ENCODE data around the gene ZNF827.

DNA sequence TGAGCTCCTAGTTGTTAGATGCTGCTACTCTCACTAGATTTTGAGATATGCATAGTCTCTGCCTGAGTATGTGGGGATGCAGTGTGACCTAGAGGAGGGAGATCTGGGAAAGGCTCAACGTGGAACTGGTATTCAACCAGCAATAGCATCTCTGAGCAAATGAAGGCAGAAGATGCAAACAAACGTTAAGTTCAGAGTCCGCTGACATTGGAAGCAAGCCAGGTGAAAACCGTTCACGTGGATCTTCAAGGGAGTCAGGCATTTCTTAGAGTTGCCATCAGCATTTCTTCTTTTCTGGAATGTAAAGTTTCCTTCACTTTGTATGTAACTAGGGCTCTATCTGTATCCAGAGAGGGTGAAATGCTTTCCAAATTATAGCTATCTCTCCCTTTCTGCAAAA, 198.8 kb downstream of the ZNF827 start:
- TF ChIP-seq, protein P1, sequence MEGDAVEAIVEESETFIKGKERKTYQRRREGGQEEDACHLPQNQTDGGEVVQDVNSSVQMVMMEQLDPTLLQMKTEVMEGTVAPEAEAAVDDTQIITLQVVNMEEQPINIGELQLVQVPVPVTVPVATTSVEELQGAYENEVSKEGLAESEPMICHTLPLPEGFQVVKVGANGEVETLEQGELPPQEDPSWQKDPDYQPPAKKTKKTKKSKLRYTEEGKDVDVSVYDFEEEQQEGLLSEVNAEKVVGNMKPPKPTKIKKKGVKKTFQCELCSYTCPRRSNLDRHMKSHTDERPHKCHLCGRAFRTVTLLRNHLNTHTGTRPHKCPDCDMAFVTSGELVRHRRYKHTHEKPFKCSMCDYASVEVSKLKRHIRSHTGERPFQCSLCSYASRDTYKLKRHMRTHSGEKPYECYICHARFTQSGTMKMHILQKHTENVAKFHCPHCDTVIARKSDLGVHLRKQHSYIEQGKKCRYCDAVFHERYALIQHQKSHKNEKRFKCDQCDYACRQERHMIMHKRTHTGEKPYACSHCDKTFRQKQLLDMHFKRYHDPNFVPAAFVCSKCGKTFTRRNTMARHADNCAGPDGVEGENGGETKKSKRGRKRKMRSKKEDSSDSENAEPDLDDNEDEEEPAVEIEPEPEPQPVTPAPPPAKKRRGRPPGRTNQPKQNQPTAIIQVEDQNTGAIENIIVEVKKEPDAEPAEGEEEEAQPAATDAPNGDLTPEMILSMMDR (optimal IDR thresholded peaks at IDR 0.05 in 1 of 3, IDR thresholded peaks at IDR 0.05 in 1 of 3, conservative IDR thresholded peaks at IDR 0.05 in 1 of 3; ENCODE audit: extremely low read depth in 1 of 3, insufficient read depth in 2 of 3, low read length in 3 of 3) = no peak
- TF ChIP-seq EZH2 (IDR thresholded peaks at IDR 0.05; ENCODE audit: low read length) = no peak
